GM23338 (cell line): Measurements from ENCODE around the gene GAN. TPM values are rescaled to one million over a fixed set of nuclear protein-coding genes. Genes with fewer than 3 reads are reported as not detected.

ENCODE experiments used
- ATAC-seq: fragments of 200-7000 bp; cut with Tn5 transposase; 3 replicates; pipeline ENCODE4 v1.9.1; 2020
- DNase-seq: peaks from one replicate; pipeline ENCODE4 v3.0.0-alpha.2; 2015; ENCODE audit warnings: low spot score
- H2AFZ ChIP-seq: fragments of 200-600 bp; sonication (generic); 2 replicates; pipeline ENCODE4 v1.8.0; 2016; ENCODE audit warnings: antibody characterized with exemption, mild to moderate bottlenecking, moderate library complexity
- H3F3A ChIP-seq: fragments of 200-600 bp; sonication (generic); replicated peaks from 2 replicates; pipeline ENCODE4 v1.8.0; 2017; ENCODE audit warnings: antibody characterized with exemption, mixed run types, low read depth
- H3K27ac ChIP-seq: fragments of 200-600 bp; sonication (generic); 2 replicates; pipeline ENCODE4 v1.6.1; 2016; ENCODE audit warnings: low read depth
- H3K27me3 ChIP-seq: fragments of 200-600 bp; sonication (generic); 2 replicates; pipeline ENCODE4 v1.8.0; 2016; ENCODE audit warnings: mild to moderate bottlenecking, mixed run types, moderate library complexity; ENCODE audit not compliant: insufficient read depth
- H3K36me3 ChIP-seq: fragments of 200-600 bp; sonication (generic); 2 replicates; pipeline ENCODE4 v1.8.0; 2016; ENCODE audit warnings: mild to moderate bottlenecking; ENCODE audit not compliant: insufficient read depth
- H3K4me1 ChIP-seq: fragments of 200-600 bp; sonication (generic); 2 replicates; pipeline ENCODE4 v1.8.0; 2016; ENCODE audit warnings: mild to moderate bottlenecking, moderate library complexity; ENCODE audit not compliant: insufficient read depth
- H3K4me2 ChIP-seq: fragments of 200-600 bp; sonication (generic); 2 replicates; pipeline ENCODE4 v1.7.1; 2017; ENCODE audit warnings: mixed run types
- H3K4me3 ChIP-seq: fragments of 200-600 bp; sonication (generic); 2 replicates; pipeline ENCODE4 v1.6.1; 2016; ENCODE audit warnings: mixed run types
- H3K79me2 ChIP-seq: fragments of 200-600 bp; sonication (generic); replicated peaks from 2 replicates; pipeline ENCODE4 v1.8.0; 2017; ENCODE audit warnings: mild to moderate bottlenecking; ENCODE audit not compliant: insufficient read depth
- H3K9me2 ChIP-seq: fragments of 200-600 bp; sonication (generic); 2 replicates; pipeline ENCODE4 v1.8.0; 2017; ENCODE audit not compliant: insufficient read depth
- H4K20me1 ChIP-seq: fragments of 200-600 bp; sonication (generic); replicated peaks from 2 replicates; pipeline ENCODE4 v1.8.0; 2017; ENCODE audit warnings: mild to moderate bottlenecking; ENCODE audit not compliant: insufficient read depth
- H3K27ac Mint-ChIP-seq: 2 replicates; pipeline ENCODE4 v1.8.0; 2020; ENCODE audit warnings: inconsistent platforms, mild to moderate bottlenecking, moderate library complexity, mixed read lengths
- H3K27me3 Mint-ChIP-seq: 3 replicates; pipeline ENCODE4 v1.8.0; 2022; ENCODE audit warnings: low read depth, mild to moderate bottlenecking, moderate library complexity, mixed read lengths, inconsistent platforms; ENCODE audit not compliant: insufficient read depth, poor library complexity
- H3K36me3 Mint-ChIP-seq: 3 replicates; pipeline ENCODE4 v1.8.0; 2021; ENCODE audit warnings: low read depth, mild to moderate bottlenecking, inconsistent platforms, moderate library complexity, mixed read lengths
- H3K4me1 Mint-ChIP-seq: 3 replicates; pipeline ENCODE4 v1.8.0; 2020; ENCODE audit warnings: mild to moderate bottlenecking, inconsistent platforms, mixed read lengths
- H3K4me3 Mint-ChIP-seq: 3 replicates; pipeline ENCODE4 v1.8.0; 2021; ENCODE audit warnings: moderate library complexity, mild to moderate bottlenecking, inconsistent platforms, mixed read lengths
- H3K9me3 Mint-ChIP-seq: 3 replicates; pipeline ENCODE4 v1.8.0; 2020; ENCODE audit warnings: moderate library complexity, mild to moderate bottlenecking, inconsistent platforms, mixed read lengths
- CREB1 ChIP-seq: fragments of 250-450 bp; sonication (Bioruptor Pico); IDR thresholded peaks from 2 replicates; pipeline ENCODE4 v1.5.0; 2020; ENCODE audit warnings: low read depth, mild to moderate bottlenecking, moderate library complexity
- ZNF331 ChIP-seq: fragments of 250-450 bp; sonication (Bioruptor Pico); IDR thresholded peaks from 2 replicates; pipeline ENCODE4 v1.5.0; 2020; ENCODE audit warnings: low read depth, mild to moderate bottlenecking, moderate library complexity
- polyA plus RNA-seq: library from polyadenylated mRNA; unstranded; fragments of >200 nt; fragmentation: Nextera tagmentation; extraction: Ambion mirVana; gene quantifications from 2 replicates; pipeline ENCODE4 v1.2.1, GENCODE V29; 2016
- total RNA-seq: library from RNA; depleted of rRNA; stranded (reverse); fragments of >200 nt; shearing (Covaris generic); gene quantifications from 2 replicates; pipeline ENCODE4 v1.2.3, GENCODE V29; 2014
- TF ChIP-seq, protein P1 (sequence below): fragments of 250-450 bp; sonication (Bioruptor Pico); IDR thresholded peaks from 2 replicates; pipeline ENCODE4 v1.5.0; 2020; ENCODE audit warnings: mild to moderate bottlenecking, moderate library complexity
- TF ChIP-seq, protein P2 (sequence below): IDR thresholded peaks from one replicate; pipeline ENCODE4 v1.6.1; 2018; ENCODE audit warnings: antibody characterized with exemption; ENCODE audit not compliant: unreplicated experiment

Gene GAN
- total and polyA plus RNA-seq, 2 experiments from 2014 or later = 8.1 to 28.5 TPM

DNA sequence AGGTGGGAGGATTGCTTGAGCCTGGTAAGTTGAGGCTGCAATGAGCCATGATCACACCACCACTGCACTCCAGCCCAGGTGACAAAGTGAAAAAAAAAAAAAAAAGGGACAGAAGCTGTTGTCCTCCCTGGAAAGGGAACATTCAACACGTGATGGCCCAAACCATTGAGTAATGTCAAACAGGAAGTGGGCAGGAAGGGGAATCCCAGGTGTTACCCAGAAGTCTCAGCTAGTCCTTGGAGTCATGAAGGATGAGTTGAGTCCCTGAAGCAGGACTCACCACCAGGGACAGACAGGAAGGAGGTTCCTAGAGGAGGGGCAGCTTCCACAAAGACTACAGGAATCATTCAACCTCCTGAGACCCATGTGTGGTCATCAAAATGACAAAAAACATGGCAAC is 110.0 kb downstream of the GAN start (continued):
- TF ChIP-seq, protein P1, sequence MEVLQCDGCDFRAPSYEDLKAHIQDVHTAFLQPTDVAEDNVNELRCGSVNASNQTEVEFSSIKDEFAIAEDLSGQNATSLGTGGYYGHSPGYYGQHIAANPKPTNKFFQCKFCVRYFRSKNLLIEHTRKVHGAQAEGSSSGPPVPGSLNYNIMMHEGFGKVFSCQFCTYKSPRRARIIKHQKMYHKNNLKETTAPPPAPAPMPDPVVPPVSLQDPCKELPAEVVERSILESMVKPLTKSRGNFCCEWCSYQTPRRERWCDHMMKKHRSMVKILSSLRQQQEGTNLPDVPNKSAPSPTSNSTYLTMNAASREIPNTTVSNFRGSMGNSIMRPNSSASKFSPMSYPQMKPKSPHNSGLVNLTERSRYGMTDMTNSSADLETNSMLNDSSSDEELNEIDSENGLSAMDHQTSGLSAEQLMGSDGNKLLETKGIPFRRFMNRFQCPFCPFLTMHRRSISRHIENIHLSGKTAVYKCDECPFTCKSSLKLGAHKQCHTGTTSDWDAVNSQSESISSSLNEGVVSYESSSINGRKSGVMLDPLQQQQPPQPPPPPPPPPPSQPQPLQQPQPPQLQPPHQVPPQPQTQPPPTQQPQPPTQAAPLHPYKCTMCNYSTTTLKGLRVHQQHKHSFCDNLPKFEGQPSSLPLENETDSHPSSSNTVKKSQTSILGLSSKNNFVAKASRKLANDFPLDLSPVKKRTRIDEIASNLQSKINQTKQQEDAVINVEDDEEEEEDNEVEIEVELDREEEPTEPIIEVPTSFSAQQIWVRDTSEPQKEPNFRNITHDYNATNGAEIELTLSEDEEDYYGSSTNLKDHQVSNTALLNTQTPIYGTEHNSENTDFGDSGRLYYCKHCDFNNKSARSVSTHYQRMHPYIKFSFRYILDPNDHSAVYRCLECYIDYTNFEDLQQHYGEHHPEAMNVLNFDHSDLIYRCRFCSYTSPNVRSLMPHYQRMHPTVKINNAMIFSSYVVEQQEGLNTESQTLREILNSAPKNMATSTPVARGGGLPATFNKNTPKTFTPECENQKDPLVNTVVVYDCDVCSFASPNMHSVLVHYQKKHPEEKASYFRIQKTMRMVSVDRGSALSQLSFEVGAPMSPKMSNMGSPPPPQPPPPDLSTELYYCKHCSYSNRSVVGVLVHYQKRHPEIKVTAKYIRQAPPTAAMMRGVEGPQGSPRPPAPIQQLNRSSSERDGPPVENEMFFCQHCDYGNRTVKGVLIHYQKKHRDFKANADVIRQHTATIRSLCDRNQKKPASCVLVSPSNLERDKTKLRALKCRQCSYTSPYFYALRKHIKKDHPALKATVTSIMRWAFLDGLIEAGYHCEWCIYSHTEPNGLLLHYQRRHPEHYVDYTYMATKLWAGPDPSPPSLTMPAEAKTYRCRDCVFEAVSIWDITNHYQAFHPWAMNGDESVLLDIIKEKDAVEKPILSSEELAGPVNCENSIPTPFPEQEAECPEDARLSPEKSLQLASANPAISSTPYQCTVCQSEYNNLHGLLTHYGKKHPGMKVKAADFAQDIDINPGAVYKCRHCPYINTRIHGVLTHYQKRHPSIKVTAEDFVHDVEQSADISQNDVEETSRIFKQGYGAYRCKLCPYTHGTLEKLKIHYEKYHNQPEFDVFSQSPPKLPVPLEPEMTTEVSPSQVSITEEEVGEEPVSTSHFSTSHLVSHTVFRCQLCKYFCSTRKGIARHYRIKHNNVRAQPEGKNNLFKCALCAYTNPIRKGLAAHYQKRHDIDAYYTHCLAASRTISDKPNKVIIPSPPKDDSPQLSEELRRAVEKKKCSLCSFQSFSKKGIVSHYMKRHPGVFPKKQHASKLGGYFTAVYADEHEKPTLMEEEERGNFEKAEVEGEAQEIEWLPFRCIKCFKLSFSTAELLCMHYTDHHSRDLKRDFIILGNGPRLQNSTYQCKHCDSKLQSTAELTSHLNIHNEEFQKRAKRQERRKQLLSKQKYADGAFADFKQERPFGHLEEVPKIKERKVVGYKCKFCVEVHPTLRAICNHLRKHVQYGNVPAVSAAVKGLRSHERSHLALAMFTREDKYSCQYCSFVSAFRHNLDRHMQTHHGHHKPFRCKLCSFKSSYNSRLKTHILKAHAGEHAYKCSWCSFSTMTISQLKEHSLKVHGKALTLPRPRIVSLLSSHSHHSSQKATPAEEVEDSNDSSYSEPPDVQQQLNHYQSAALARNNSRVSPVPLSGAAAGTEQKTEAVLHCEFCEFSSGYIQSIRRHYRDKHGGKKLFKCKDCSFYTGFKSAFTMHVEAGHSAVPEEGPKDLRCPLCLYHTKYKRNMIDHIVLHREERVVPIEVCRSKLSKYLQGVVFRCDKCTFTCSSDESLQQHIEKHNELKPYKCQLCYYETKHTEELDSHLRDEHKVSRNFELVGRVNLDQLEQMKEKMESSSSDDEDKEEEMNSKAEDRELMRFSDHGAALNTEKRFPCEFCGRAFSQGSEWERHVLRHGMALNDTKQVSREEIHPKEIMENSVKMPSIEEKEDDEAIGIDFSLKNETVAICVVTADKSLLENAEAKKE (CRISPR knock-in tag) = no peak
- no peak for TF ChIP-seq CREB1

DNA sequence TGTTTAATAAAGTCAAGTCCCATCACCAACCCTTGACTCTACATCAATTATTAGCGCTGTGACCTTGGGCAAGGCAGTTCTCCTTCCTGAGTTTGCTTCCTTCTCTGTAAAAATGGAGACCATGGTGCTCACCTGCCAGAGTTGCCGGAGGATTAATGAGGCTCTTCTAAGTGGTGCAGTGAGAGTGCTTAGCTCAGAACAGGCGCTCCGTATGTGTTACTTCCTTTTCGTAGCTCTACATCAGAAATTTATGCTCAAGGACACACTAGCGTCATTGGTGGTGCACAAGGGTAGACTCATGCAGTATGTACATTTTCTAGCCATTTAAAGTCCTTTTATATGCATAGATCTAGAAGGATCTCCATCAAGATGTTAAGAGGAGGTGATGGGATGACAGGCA is 112.5 kb downstream of the GAN start:
- no peaks in the 10 kb centered on the region for H3K36me3 ChIP-seq
- no peaks in the 10 kb centered on the region for H3K9me2 ChIP-seq
- H3K9me3 Mint-ChIP-seq = no peaks in the 10 kb centered on the region
- no peak overlapping the region for H3K4me3 ChIP-seq
- H3K4me1 ChIP-seq = no peaks in the 10 kb centered on the region
- H4K20me1 ChIP-seq = no peaks in the 10 kb centered on the region
- no peak overlapping the region for H3K4me3 Mint-ChIP-seq
- no peak overlapping the region for H3K27ac ChIP-seq
- H2AFZ ChIP-seq = peak overlapping the region; percentile 63; the same call in 1 of the 2 replicates
- no peak for DNase-seq
- H3K36me3 Mint-ChIP-seq = no peaks in the 10 kb centered on the region
- TF ChIP-seq, protein P2, sequence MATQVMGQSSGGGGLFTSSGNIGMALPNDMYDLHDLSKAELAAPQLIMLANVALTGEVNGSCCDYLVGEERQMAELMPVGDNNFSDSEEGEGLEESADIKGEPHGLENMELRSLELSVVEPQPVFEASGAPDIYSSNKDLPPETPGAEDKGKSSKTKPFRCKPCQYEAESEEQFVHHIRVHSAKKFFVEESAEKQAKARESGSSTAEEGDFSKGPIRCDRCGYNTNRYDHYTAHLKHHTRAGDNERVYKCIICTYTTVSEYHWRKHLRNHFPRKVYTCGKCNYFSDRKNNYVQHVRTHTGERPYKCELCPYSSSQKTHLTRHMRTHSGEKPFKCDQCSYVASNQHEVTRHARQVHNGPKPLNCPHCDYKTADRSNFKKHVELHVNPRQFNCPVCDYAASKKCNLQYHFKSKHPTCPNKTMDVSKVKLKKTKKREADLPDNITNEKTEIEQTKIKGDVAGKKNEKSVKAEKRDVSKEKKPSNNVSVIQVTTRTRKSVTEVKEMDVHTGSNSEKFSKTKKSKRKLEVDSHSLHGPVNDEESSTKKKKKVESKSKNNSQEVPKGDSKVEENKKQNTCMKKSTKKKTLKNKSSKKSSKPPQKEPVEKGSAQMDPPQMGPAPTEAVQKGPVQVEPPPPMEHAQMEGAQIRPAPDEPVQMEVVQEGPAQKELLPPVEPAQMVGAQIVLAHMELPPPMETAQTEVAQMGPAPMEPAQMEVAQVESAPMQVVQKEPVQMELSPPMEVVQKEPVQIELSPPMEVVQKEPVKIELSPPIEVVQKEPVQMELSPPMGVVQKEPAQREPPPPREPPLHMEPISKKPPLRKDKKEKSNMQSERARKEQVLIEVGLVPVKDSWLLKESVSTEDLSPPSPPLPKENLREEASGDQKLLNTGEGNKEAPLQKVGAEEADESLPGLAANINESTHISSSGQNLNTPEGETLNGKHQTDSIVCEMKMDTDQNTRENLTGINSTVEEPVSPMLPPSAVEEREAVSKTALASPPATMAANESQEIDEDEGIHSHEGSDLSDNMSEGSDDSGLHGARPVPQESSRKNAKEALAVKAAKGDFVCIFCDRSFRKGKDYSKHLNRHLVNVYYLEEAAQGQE = no peak
- no peak for TF ChIP-seq ZNF331 (CRISPR knock-in tag)
- H3F3A ChIP-seq = 0 out of 2 replicates have a peak, but pooled peaks cover 2% of the 10 kb centered on the region
- peaks cover 11% of the 10 kb centered on the region for H3K27me3 Mint-ChIP-seq
- H3K4me2 ChIP-seq = no peak overlapping the region
- H3K4me1 Mint-ChIP-seq = peaks cover 9% of the 10 kb centered on the region
- H3K27me3 ChIP-seq = no peaks in the 10 kb centered on the region
- no peak overlapping the region for H3K27ac Mint-ChIP-seq
- no peaks in the 10 kb centered on the region for H3K79me2 ChIP-seq
- no peak for ATAC-seq
